ENCODE measurements around the gene BANF2. TPM values are rescaled to one million over a fixed set of nuclear protein-coding genes. Genes with fewer than 3 reads are reported as not detected.

Gene BANF2
- polyA plus RNA-seq, 1 donor from 2014 or later: not detected

DNA sequence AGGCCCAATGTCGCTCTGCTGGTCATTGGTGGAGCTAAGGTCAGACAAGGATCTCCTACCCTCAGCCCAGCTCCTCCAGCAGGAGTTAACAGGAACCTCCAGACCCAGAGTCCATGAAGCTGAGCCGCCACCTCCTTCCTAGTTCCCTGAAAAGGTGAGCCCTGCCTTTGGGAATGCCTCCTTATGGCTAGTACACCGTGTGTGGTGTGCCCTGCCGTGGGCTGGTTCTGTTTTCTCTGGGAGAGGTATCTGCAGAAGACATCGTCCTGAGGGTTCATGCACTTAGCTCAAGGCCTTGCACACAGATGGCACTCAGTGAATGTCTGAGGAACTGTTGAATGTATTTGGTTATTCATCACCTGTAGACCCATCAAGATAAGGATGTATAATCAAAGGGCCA, 15.3 kb downstream of the BANF2 start:
- Histone ChIP-seq H3K9me3 (ENCODE audit: low read length) (no peaks in the 10 kb centered on the region), H3K79me2 (replicated peaks; ENCODE audit: insufficient read depth, low read length) (no peaks in the 10 kb centered on the region), H4K20me1 (ENCODE audit: insufficient read depth) (no peaks in the 10 kb centered on the region), H3K36me3 (ENCODE audit: insufficient read depth, low read length) (no peaks in the 10 kb centered on the region), H3K9ac (ENCODE audit: low read length) (no peak overlapping the region), H3K4me3 (ENCODE audit: low read length) (no peak overlapping the region), H3K4me2 (ENCODE audit: low read length) (no peak overlapping the region), H2AFZ (ENCODE audit: low read depth, low read length) (no peak overlapping the region), H3K27ac (ENCODE audit: low read length) (no peak overlapping the region), H3K27me3 (ENCODE audit: insufficient read depth, low read depth, low read length) (no peaks in the 10 kb centered on the region), H3K9me2 (ENCODE audit: insufficient read depth, low read length) (no peaks in the 10 kb centered on the region), H3F3A (ENCODE audit: insufficient read depth, low read length, poor library complexity, severe bottlenecking) (no peaks in the 10 kb centered on the region)
- TF ChIP-seq MXI1 (conservative IDR thresholded peaks at IDR 0.05; ENCODE audit: poor library complexity, severe bottlenecking): no peak
- no peak for TF ChIP-seq RAD21 (conservative IDR thresholded peaks at IDR 0.05)
- no peak for TF ChIP-seq TAF1 (IDR thresholded peaks at IDR 0.05; ENCODE audit: low read depth)
- TF ChIP-seq CTCF (IDR thresholded peaks at IDR 0.05; ENCODE audit: poor library complexity, severe bottlenecking): no peak
- no peak for TF ChIP-seq POLR2AphosphoS5 (IDR thresholded peaks at IDR 0.05)
- TF ChIP-seq REST (IDR thresholded peaks at IDR 0.05; ENCODE audit: borderline replicate concordance): no peak
- no peak for TF ChIP-seq EZH2 (IDR thresholded peaks at IDR 0.05; ENCODE audit: borderline replicate concordance, insufficient read depth, low read length, poor library complexity, severe bottlenecking)
- TF ChIP-seq EP300 (conservative IDR thresholded peaks at IDR 0.05; ENCODE audit: poor library complexity, severe bottlenecking): no peak
- TF ChIP-seq SMC3 (conservative IDR thresholded peaks at IDR 0.05; ENCODE audit: poor library complexity): no peak

GRCh38 chr20:17716331-17716730, 16.6 kb downstream of the BANF2 start:
- Histone ChIP-seq H3K9me3 (ENCODE audit: low read length) (no peaks in the 10 kb centered on the region), H3K9ac (ENCODE audit: low read length) (no peak overlapping the region), H3K4me2 (ENCODE audit: low read length) (no peak overlapping the region), H3K27me3 (ENCODE audit: insufficient read depth, low read depth, low read length) (no peaks in the 10 kb centered on the region), H3K36me3 (ENCODE audit: insufficient read depth, low read length) (no peaks in the 10 kb centered on the region), H3F3A (ENCODE audit: insufficient read depth, low read length, poor library complexity, severe bottlenecking) (no peaks in the 10 kb centered on the region), H3K9me2 (ENCODE audit: insufficient read depth, low read length) (no peaks in the 10 kb centered on the region), H3K27ac (ENCODE audit: low read length) (no peak overlapping the region), H2AFZ (ENCODE audit: low read depth, low read length) (no peak overlapping the region), H4K20me1 (ENCODE audit: insufficient read depth) (no peaks in the 10 kb centered on the region), H3K79me2 (replicated peaks; ENCODE audit: insufficient read depth, low read length) (no peaks in the 10 kb centered on the region), H3K4me3 (ENCODE audit: low read length) (no peak overlapping the region)
- TF ChIP-seq REST (IDR thresholded peaks at IDR 0.05; ENCODE audit: borderline replicate concordance) (no peak), RAD21 (conservative IDR thresholded peaks at IDR 0.05) (no peak), CTCF (IDR thresholded peaks at IDR 0.05; ENCODE audit: poor library complexity, severe bottlenecking) (no peak), EZH2 (IDR thresholded peaks at IDR 0.05; ENCODE audit: borderline replicate concordance, insufficient read depth, low read length, poor library complexity, severe bottlenecking) (no peak), POLR2AphosphoS5 (IDR thresholded peaks at IDR 0.05) (no peak), EP300 (conservative IDR thresholded peaks at IDR 0.05; ENCODE audit: poor library complexity, severe bottlenecking) (no peak), MXI1 (conservative IDR thresholded peaks at IDR 0.05; ENCODE audit: poor library complexity, severe bottlenecking) (no peak), TAF1 (IDR thresholded peaks at IDR 0.05; ENCODE audit: low read depth) (no peak), SMC3 (conservative IDR thresholded peaks at IDR 0.05; ENCODE audit: poor library complexity) (no peak)

Measured in neural cell (in vitro differentiated cells).